HG03025 (cell line): ENCODE results near the gene EEFSEC.

Experiments used
- ATAC-seq: cut with Tn5 transposase; IDR thresholded peaks from one replicate; pipeline ENCODE4 v1.9.1; 2021; ENCODE audit warnings: mild to moderate bottlenecking, moderate library complexity; ENCODE audit not compliant: unreplicated experiment, low FRiP score

The EEFSEC gene

GRCh38 chr3:128153156-128154041 lies at the start of gene EEFSEC:
Gene EEFSEC, plus strand, starts transcription at chr3:128153481. Its CDS starts 27 bp downstream, at chr3:128153508.
- peak; percentile 84 for ATAC-seq

- no peak for ATAC-seq
Measured at GRCh38 chr3:128107834-128108233, 45.4 kb upstream of the EEFSEC start.

- ATAC-seq = no peak
Measured at GRCh38 chr3:128111147-128111546, 42.1 kb upstream of the EEFSEC start.

GRCh38 chr3:128112357-128112968 lies 40.8 kb upstream of the EEFSEC start:
- ATAC-seq = no peak

- no peak for ATAC-seq
Measured at GRCh38 chr3:128113817-128114794, 39.2 kb upstream of the EEFSEC start.

GRCh38 chr3:128122013-128122412 lies 31.3 kb upstream of the EEFSEC start:
- ATAC-seq = no peak

- ATAC-seq = no peak
Measured at GRCh38 chr3:128123156-128123537, 30.1 kb upstream of the EEFSEC start.

- ATAC-seq = peak; percentile 98
Measured at GRCh38 chr3:128123538-128124368, 29.5 kb upstream of the EEFSEC start, which contains the start of gene RUVBL1. Gene RUVBL1, minus strand, starts transcription at chr3:128123812. Its CDS starts 88 bp downstream, at chr3:128123724.

- no peak for ATAC-seq
Measured at GRCh38 chr3:128127236-128127635, 26.0 kb upstream of the EEFSEC start.

GRCh38 chr3:128128251-128128650 lies 25.0 kb upstream of the EEFSEC start:
- ATAC-seq = no peak

- ATAC-seq = no peak
Measured at GRCh38 chr3:128131897-128132646, 21.2 kb upstream of the EEFSEC start.

- no peak for ATAC-seq
Measured at GRCh38 chr3:128133273-128133883, 19.9 kb upstream of the EEFSEC start.

GRCh38 chr3:128143496-128143895 lies 9.8 kb upstream of the EEFSEC start:
- no peak for ATAC-seq

- ATAC-seq = no peak
Measured at GRCh38 chr3:128144512-128145187, 8.6 kb upstream of the EEFSEC start.

- no peak for ATAC-seq
Measured at GRCh38 chr3:128145279-128145678, 8.0 kb upstream of the EEFSEC start.

GRCh38 chr3:128146201-128146600 lies 7.1 kb upstream of the EEFSEC start:
- no peak for ATAC-seq

GRCh38 chr3:128149650-128150049 lies 3.6 kb upstream of the EEFSEC start:
- ATAC-seq = no peak

GRCh38 chr3:128151758-128152274 lies 1.5 kb upstream of the EEFSEC start:
- ATAC-seq = no peak
